NCI-H345 (cell line): Measurements from ENCODE around the gene IER5.

Source experiments
- DNase-seq: peaks from one replicate; lab custom pipeline; 2025; lab: John Stamatoyannopoulos, UW

IER5 gene

GRCh38 chr1:181077576-181078242, 10.8 kb upstream of the IER5 start:
- no peak for DNase-seq

GRCh38 chr1:181079382-181079781, 9.1 kb upstream of the IER5 start:
- no peak for DNase-seq

- DNase-seq, result no peak
Observed at GRCh38 chr1:181079920-181080319, 8.6 kb upstream of the IER5 start.

- no peak for DNase-seq
Observed at GRCh38 chr1:181080556-181080955, 7.9 kb upstream of the IER5 start.

GRCh38 chr1:181081395-181081794, 7.1 kb upstream of the IER5 start:
- peak; percentile 89 for DNase-seq

- DNase-seq, result peak; percentile 50
Observed at GRCh38 chr1:181083842-181084605, 4.5 kb upstream of the IER5 start.

GRCh38 chr1:181084606-181084969, 3.9 kb upstream of the IER5 start:
- no peak for DNase-seq

GRCh38 chr1:181086091-181086490, 2.4 kb upstream of the IER5 start:
- no peak for DNase-seq

GRCh38 chr1:181086926-181087325, 1.6 kb upstream of the IER5 start:
- no peak for DNase-seq

GRCh38 chr1:181087400-181087901, 1.0 kb upstream of the IER5 start:
- peak; percentile 15 for DNase-seq

GRCh38 chr1:181089017-181089675, 646 bp downstream of the IER5 start:
- peak; percentile 55 for DNase-seq

GRCh38 chr1:181089676-181090544, 1.4 kb downstream of the IER5 start:
- DNase-seq, result peak; percentile 68

GRCh38 chr1:181090641-181091126, 2.2 kb downstream of the IER5 start:
- DNase-seq, result no peak

GRCh38 chr1:181091309-181092040, 3.0 kb downstream of the IER5 start:
- DNase-seq, result no peak

- DNase-seq, result no peak
Observed at GRCh38 chr1:181092056-181092455, 3.6 kb downstream of the IER5 start.

- no peak for DNase-seq
Observed at GRCh38 chr1:181092883-181093458, 4.5 kb downstream of the IER5 start.

- DNase-seq, result no peak
Observed at GRCh38 chr1:181094416-181095212, 6.1 kb downstream of the IER5 start.

- no peak for DNase-seq
Observed at GRCh38 chr1:181095260-181095659, 6.8 kb downstream of the IER5 start.

GRCh38 chr1:181095763-181096184, 7.3 kb downstream of the IER5 start:
- peak; percentile 60 for DNase-seq

GRCh38 chr1:181097242-181097641, 8.7 kb downstream of the IER5 start:
- peak; percentile 16 for DNase-seq
